Adrenal gland (tissue), 12 donors: Measurements from ENCODE around the gene STN1. TPM values are rescaled to one million over a fixed set of nuclear protein-coding genes. Genes with fewer than 3 reads are reported as not detected.

Experiments used
- DNase-seq, 7 donors: peaks; one replicate each; pipeline ENCODE4 v3.0.0-alpha.2; 2019 to 2020
- H3K27ac ChIP-seq, 5 donors: fragments of 200-600 bp; sonication (generic) in 4 of 5; 1 replicate in 3 of 5; 2 replicates in 2 of 5; pipeline versions ENCODE4 v1.5.1 to v1.8.0; 2016 to 2020; ENCODE audit warnings: mild to moderate bottlenecking in 1 of 5
- H3K27me3 ChIP-seq: fragments of 200-600 bp; 2 replicates; pipeline ENCODE4 v1.8.0; 2021
- H3K36me3 ChIP-seq, 2 donors: fragments of 200-600 bp; replicated peaks in 1 of 2; 1 replicate in 1 of 2; 2 replicates in 1 of 2; pipeline versions ENCODE4 v1.5.1 to v1.8.0; 2018 to 2022
- H3K4me1 ChIP-seq, 2 donors: fragments of 200-600 bp; replicated peaks in 1 of 2; 1 replicate in 1 of 2; 2 replicates in 1 of 2; pipeline versions ENCODE4 v1.5.1 to v1.8.0; 2018 to 2021
- H3K4me3 ChIP-seq, 4 donors: fragments of 200-600 bp; sonication (generic) in 3 of 4; one replicate each; pipeline ENCODE4 v1.5.1; 2016 to 2018
- H3K9me3 ChIP-seq, 3 donors: fragments of 200-600 bp; sonication (generic) in 1 of 3; replicated peaks in 1 of 3; 1 replicate in 2 of 3; 2 replicates in 1 of 3; pipeline versions ENCODE4 v1.5.1 to v1.8.0; 2016 to 2021
- CTCF ChIP-seq, 6 experiments: fragments of 450-650 bp in 4 of 6; fragments of 200-600 bp in 2 of 6; sonication (generic) in 1 of 6; IDR thresholded peaks; 1 replicate in 5 of 6; 2 replicates in 1 of 6; pipeline versions ENCODE4 v1.5.1 to v1.8.0; 2016 to 2021; ENCODE audit warnings: antibody characterized with exemption in 6 of 6, mild to moderate bottlenecking in 2 of 6, moderate library complexity in 1 of 6
- POLR2A ChIP-seq, 2 donors: fragments of 450-650 bp; IDR thresholded peaks; one replicate each; pipeline ENCODE4 v1.6.1; 2017; ENCODE audit warnings: antibody characterized with exemption in 2 of 2, mild to moderate bottlenecking in 2 of 2, moderate library complexity in 1 of 2
- WGBS, 4 donors: extraction: QIAGEN DNeasy Blood & Tissue Kit in 2 of 4; methylation state at CpG; one replicate each; pipeline versions ENCODE4 v1.1.5 to v1.1.7; 2013 to 2017; 5-methylcytosine and 5-hydroxymethylcytosine counted together
- intact Hi-C, 2 donors: fragments of 100-400 bp; cut with DNase I; formaldehyde crosslinking; loops; one replicate each; pipeline versions ENCODE4 v1.14.1 to v1.15.0; 2022 to 2023
- polyA plus RNA-seq, 3 donors: library from polyadenylated mRNA; stranded (reverse); fragments of 200-250 nt in 2 of 3; fragments of 350-450 nt in 1 of 3; fragmentation: Illumina TruSeq in 1 of 3; extraction: RNeasy Lipid Tissue Mini Kit (QIAGEN cat#74804) in 1 of 3; gene quantifications; one replicate each; pipeline ENCODE4 v1.2.3, GENCODE V29; 2013 to 2014
- total RNA-seq, 9 donors: library from RNA; depleted of rRNA in 4 of 9; stranded (reverse); fragments of >200 nt in 4 of 9; fragments of 120-200 nt in 1 of 9; fragmentation: NEBNext Ultra II Directional in 1 of 9; extraction: Animal tissue kit (Norgen Biotek cat#: 25700) in 1 of 9; gene quantifications; one replicate each; pipeline versions ENCODE4 v1.1.0 to v1.2.4, GENCODE V29; 2013 to 2023
- donor health status: healthy with polysubstance abuse.
- donor health status: Bipolar disorder and iron deficiency.
- donor health status: DM: yes; HTN: yes; CAD: no.
- donor health status: DM: no; HTN: no; CAD: no.
- donor health status: DM: no; HTN: no; CAD: no.
- donor health status: DM: yes; HTN: yes; CAD: no.

STN1 gene
- total and polyA plus RNA-seq, 12 donors = 14.8 to 73.6 (median 36.2) TPM

- Histone ChIP-seq H3K4me3 (no peak overlapping the region), H3K36me3 (no peaks in the 10 kb centered on the region), H3K4me1 (peaks cover 38 to 50% of the 10 kb centered on the region in 2 donors), H3K9me3 (no peaks in the 10 kb centered on the region), H3K27me3 (no peaks in the 10 kb centered on the region), H3K27ac (no peak overlapping the region)
- 96 to 99% (median 99%) methylated on average over 4 of the region's 4 CpGs for WGBS, 4 donors
- no peak for TF ChIP-seq CTCF (IDR thresholded peaks at IDR 0.05)
- TF ChIP-seq POLR2A (IDR thresholded peaks at IDR 0.05) = no peak
- no peak for DNase-seq
- intact Hi-C loops = no loop called here
These were observed 5.2 kb downstream of the STN1 start for GRCh38 chr10:103912759-103913158.

- DNase-seq = no peak
- TF ChIP-seq POLR2A (IDR thresholded peaks at IDR 0.05) (no peak), CTCF (IDR thresholded peaks at IDR 0.05) (no peak)
- Histone ChIP-seq H3K9me3 (no peaks in the 10 kb centered on the region), H3K4me1 (peaks cover 29 to 39% of the 10 kb centered on the region in 2 donors), H3K4me3 (no peak overlapping the region), H3K27me3 (no peaks in the 10 kb centered on the region), H3K36me3 (no peaks in the 10 kb centered on the region), H3K27ac (peak overlapping the region in 4 of 5 donors; percentile 27 to 46 (median 39))
- intact Hi-C loops = no loop called here
- 57 to 65% (median 63%) methylated on average over 3 of the region's 3 CpGs for WGBS, 4 donors
These were observed 6.9 kb downstream of the STN1 start for GRCh38 chr10:103911021-103911459.

GRCh38 chr10:103910442-103911012, 7.5 kb downstream of the STN1 start:
- WGBS, 4 donors = 54 to 55% (median 54%) methylated on average over 4 of the region's 4 CpGs
- intact Hi-C loops = no loop called here
- no peak for TF ChIP-seq POLR2A (IDR thresholded peaks at IDR 0.05)
- no peak for TF ChIP-seq CTCF (IDR thresholded peaks at IDR 0.05)
- H3K36me3 ChIP-seq = no peaks in the 10 kb centered on the region
- H3K27ac ChIP-seq = peak overlapping the region in 4 of 5 donors; percentile 27 to 56 (median 44)
- no peaks in the 10 kb centered on the region for H3K27me3 ChIP-seq
- H3K4me1 ChIP-seq = peaks cover 24 to 34% of the 10 kb centered on the region in 2 donors
- no peaks in the 10 kb centered on the region for H3K9me3 ChIP-seq
- no peak for DNase-seq
- H3K4me3 ChIP-seq = no peak overlapping the region

- H3K4me3 ChIP-seq = no peak overlapping the region
- no peak for DNase-seq
- no peak for TF ChIP-seq CTCF (IDR thresholded peaks at IDR 0.05)
- TF ChIP-seq POLR2A (IDR thresholded peaks at IDR 0.05) = no peak
- peaks cover 0 to 18% of the 10 kb centered on the region in 2 donors for H3K36me3 ChIP-seq
- H3K27ac ChIP-seq = peak overlapping the region in 1 of 5 donors; percentile 11
- intact Hi-C loops = no loop called here
- H3K27me3 ChIP-seq = no peaks in the 10 kb centered on the region
- H3K9me3 ChIP-seq = no peaks in the 10 kb centered on the region
- 58 to 72% (median 68%) methylated on average over 4 of the region's 4 CpGs for WGBS, 4 donors
- peaks cover 15 to 19% of the 10 kb centered on the region in 2 donors for H3K4me1 ChIP-seq
These were observed 12.5 kb downstream of the STN1 start for GRCh38 chr10:103905441-103905840.
